WTC11 (cell line): ENCODE data around the gene KIF14. TPM values are rescaled to one million over a fixed set of nuclear protein-coding genes. Genes with fewer than 3 reads are reported as not detected.

Source experiments
- EMX1 ChIP-seq: fragments of 250-450 bp; sonication (Bioruptor Pico); IDR thresholded peaks from 2 replicates; pipeline ENCODE4 v1.8.0; 2021; ENCODE audit warnings: mild to moderate bottlenecking
- FOXJ3 ChIP-seq: sonication (generic); formaldehyde crosslinking; IDR thresholded peaks from 2 replicates; pipeline ENCODE4 v1.9.0; 2021; ENCODE audit warnings: missing genetic modification reagents, mild to moderate bottlenecking, borderline replicate concordance
- KAT7 ChIP-seq: sonication (generic); formaldehyde crosslinking; IDR thresholded peaks from 2 replicates; pipeline ENCODE4 v1.8.1; 2023; ENCODE audit warnings: missing genetic modification reagents, mild to moderate bottlenecking, borderline replicate concordance
- NFE2L1 ChIP-seq: sonication (generic); formaldehyde crosslinking; IDR thresholded peaks from 2 replicates; pipeline ENCODE4 v1.8.1; 2023; ENCODE audit warnings: missing genetic modification reagents
- RORB ChIP-seq: fragments of 250-450 bp; sonication (Bioruptor Pico); IDR thresholded peaks from 2 replicates; pipeline ENCODE4 v1.9.0; 2021; ENCODE audit warnings: mild to moderate bottlenecking
- SMAD3 ChIP-seq: sonication (generic); formaldehyde crosslinking; IDR thresholded peaks from 2 replicates; pipeline ENCODE4 v1.8.0; 2022; ENCODE audit warnings: missing genetic modification reagents, mild to moderate bottlenecking, borderline replicate concordance
- ZNF219 ChIP-seq: sonication (generic); formaldehyde crosslinking; IDR thresholded peaks from 2 replicates; pipeline ENCODE4 v1.8.0; 2023; ENCODE audit warnings: missing genetic modification reagents, mild to moderate bottlenecking, borderline replicate concordance
- ZNF317 ChIP-seq: sonication (generic); formaldehyde crosslinking; IDR thresholded peaks from 2 replicates; pipeline ENCODE4 v1.8.1; 2023; ENCODE audit warnings: low read depth, mild to moderate bottlenecking, moderate library complexity, missing genetic modification reagents, borderline replicate concordance
- total RNA-seq: library from RNA; stranded (reverse); gene quantifications from 3 replicates; pipeline ENCODE4 v1.2.3, GENCODE V29; 2021
- TF ChIP-seq, protein P1 (sequence below): fragments of 250-450 bp; sonication (Bioruptor Pico); conservative IDR thresholded peaks from 2 replicates; pipeline ENCODE4 v1.9.0; 2021; ENCODE audit warnings: mild to moderate bottlenecking
- TF ChIP-seq, protein P2 (sequence below): sonication (generic); formaldehyde crosslinking; IDR thresholded peaks from 2 replicates; pipeline ENCODE4 v1.8.1; 2022; ENCODE audit warnings: mild to moderate bottlenecking, missing genetic modification reagents, moderate library complexity, borderline replicate concordance
- TF ChIP-seq, protein P3 (sequence below): sonication (generic); formaldehyde crosslinking; IDR thresholded peaks from 2 replicates; pipeline ENCODE4 v1.8.1; 2023; ENCODE audit warnings: mild to moderate bottlenecking, moderate library complexity, missing genetic modification reagents
- TF ChIP-seq, protein P4 (sequence below): sonication (generic); formaldehyde crosslinking; IDR thresholded peaks from 2 replicates; pipeline ENCODE4 v1.8.0; 2022; ENCODE audit warnings: mild to moderate bottlenecking, missing genetic modification reagents
- TF ChIP-seq, protein P5 (sequence below): sonication (generic); formaldehyde crosslinking; IDR thresholded peaks from 2 replicates; pipeline ENCODE4 v1.8.1; 2022; ENCODE audit warnings: low read depth, missing genetic modification reagents, borderline replicate concordance
- TF ChIP-seq, protein P6 (sequence below): sonication (generic); formaldehyde crosslinking; IDR thresholded peaks from 2 replicates; pipeline ENCODE4 v1.8.1; 2023; ENCODE audit warnings: mild to moderate bottlenecking, missing genetic modification reagents
- TF ChIP-seq, protein P7 (sequence below): fragments of 250-450 bp; sonication (Bioruptor Pico); IDR thresholded peaks from 2 replicates; pipeline ENCODE4 v1.9.0; 2021; ENCODE audit warnings: mild to moderate bottlenecking
- TF ChIP-seq, protein P8 (sequence below): fragments of 200-600 bp; IDR thresholded peaks from 2 replicates; pipeline ENCODE4 v1.8.0; 2022; ENCODE audit warnings: antibody characterized with exemption
- TF ChIP-seq, protein P9 (sequence below): sonication (generic); formaldehyde crosslinking; IDR thresholded peaks from 2 replicates; pipeline ENCODE4 v1.8.0; 2022; ENCODE audit warnings: mild to moderate bottlenecking, missing genetic modification reagents
- TF ChIP-seq, protein P10 (sequence below): sonication (generic); formaldehyde crosslinking; conservative IDR thresholded peaks from 2 replicates; pipeline ENCODE4 v1.8.1; 2022; ENCODE audit warnings: mild to moderate bottlenecking, missing genetic modification reagents

KIF14 gene
- total RNA-seq, 1 experiment from 2014 or later: 24.4 TPM

DNA sequence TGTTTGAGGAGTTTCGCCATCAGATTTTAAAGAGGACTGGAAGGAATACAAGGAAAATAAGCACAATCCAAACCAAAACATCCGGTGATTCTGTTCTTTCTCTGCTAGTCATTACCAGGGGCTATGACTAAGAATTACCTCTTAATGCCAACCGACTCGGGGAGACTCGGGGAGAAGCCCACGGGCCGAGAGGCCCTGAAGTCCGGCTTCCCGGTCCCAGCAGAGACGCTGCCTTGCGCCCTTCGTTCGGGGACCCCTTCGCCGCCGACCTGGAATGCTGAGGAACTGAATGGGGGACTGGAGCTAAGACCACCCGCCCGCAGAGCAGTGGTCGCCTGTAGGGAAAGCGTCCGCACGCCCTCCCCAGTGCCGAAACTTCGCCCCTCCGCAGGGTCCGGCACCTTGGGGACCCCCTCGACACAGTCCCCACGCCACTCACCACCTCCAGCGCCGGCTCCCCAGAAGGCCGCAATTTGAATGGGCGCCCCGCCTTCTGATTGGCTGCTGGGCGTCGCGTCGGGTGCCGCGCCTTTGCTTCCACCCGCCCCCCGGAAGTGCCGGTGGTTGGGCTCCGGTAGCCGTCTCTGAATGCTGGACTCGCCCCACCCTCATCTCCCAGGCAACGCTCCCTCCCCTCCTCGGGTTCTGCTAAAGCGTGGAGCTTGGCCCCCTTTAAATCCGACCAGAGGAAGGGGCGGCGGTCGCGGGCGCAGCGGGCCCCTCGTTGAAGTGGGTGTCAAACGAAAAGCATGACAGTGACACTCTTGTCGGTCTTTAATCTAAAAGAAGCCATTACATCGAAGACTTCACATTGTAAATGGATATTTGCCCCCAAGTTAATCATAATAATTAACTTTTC lies at the start of gene KIF14 (continued):
- TF ChIP-seq NFE2L1 (peak; percentile 86; the same call in 1 of the 2 replicates), SMAD3 (CRISPR knock-in tag) (peak; percentile 95), ZNF317 (CRISPR knock-in tag) (no peak), KAT7 (CRISPR knock-in tag) (no peak), RORB (CRISPR knock-in tag) (no peak), EMX1 (CRISPR knock-in tag) (no peak), FOXJ3 (CRISPR knock-in tag) (no peak), ZNF219 (CRISPR knock-in tag) (no peak)
- TF ChIP-seq, protein P1, sequence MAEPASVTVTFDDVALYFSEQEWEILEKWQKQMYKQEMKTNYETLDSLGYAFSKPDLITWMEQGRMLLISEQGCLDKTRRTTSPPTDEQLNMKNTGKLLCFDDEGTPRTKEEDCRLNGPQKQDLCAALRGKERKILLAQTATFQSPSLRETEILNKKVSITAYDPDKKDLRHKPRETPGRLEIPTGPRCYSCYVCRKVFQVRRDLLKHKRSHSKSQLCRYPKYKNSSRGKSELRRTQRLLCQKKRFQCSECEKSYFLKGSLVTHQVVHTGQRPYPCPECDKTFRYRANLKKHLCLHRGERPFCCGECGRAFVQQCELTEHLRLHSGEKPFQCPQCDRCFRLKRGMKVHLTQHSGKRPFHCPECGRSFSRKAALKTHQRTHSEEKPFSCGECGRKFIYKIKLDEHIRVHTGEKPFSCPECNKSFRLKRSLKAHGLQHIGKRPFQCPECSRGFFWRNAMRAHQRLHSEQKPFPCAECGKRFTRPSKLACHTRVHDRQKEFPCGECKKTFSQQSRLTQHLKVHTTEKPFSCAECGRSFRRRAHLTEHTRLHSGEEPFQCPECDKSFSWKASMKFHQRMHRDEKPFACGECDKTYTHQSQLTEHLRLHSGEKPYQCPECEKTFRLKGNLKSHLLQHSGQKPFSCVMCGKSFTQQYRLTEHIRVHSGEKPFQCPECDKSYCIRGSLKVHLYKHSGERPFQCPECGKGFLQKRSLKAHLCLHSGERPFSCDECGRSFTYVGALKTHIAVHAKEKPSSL (CRISPR knock-in tag): no peak
- TF ChIP-seq, protein P2, sequence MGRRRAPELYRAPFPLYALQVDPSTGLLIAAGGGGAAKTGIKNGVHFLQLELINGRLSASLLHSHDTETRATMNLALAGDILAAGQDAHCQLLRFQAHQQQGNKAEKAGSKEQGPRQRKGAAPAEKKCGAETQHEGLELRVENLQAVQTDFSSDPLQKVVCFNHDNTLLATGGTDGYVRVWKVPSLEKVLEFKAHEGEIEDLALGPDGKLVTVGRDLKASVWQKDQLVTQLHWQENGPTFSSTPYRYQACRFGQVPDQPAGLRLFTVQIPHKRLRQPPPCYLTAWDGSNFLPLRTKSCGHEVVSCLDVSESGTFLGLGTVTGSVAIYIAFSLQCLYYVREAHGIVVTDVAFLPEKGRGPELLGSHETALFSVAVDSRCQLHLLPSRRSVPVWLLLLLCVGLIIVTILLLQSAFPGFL: no peak
- TF ChIP-seq, protein P3, sequence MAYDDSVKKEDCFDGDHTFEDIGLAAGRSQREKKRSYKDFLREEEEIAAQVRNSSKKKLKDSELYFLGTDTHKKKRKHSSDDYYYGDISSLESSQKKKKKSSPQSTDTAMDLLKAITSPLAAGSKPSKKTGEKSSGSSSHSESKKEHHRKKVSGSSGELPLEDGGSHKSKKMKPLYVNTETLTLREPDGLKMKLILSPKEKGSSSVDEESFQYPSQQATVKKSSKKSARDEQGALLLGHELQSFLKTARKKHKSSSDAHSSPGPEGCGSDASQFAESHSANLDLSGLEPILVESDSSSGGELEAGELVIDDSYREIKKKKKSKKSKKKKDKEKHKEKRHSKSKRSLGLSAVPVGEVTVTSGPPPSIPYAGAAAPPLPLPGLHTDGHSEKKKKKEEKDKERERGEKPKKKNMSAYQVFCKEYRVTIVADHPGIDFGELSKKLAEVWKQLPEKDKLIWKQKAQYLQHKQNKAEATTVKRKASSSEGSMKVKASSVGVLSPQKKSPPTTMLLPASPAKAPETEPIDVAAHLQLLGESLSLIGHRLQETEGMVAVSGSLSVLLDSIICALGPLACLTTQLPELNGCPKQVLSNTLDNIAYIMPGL (CRISPR knock-in tag): peak; percentile 46; the same call in 1 of the 2 replicates
- TF ChIP-seq, protein P4, sequence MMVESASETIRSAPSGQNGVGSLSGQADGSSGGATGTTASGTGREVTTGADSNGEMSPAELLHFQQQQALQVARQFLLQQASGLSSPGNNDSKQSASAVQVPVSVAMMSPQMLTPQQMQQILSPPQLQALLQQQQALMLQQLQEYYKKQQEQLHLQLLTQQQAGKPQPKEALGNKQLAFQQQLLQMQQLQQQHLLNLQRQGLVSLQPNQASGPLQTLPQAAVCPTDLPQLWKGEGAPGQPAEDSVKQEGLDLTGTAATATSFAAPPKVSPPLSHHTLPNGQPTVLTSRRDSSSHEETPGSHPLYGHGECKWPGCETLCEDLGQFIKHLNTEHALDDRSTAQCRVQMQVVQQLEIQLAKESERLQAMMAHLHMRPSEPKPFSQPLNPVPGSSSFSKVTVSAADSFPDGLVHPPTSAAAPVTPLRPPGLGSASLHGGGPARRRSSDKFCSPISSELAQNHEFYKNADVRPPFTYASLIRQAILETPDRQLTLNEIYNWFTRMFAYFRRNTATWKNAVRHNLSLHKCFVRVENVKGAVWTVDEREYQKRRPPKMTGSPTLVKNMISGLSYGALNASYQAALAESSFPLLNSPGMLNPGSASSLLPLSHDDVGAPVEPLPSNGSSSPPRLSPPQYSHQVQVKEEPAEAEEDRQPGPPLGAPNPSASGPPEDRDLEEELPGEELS (CRISPR knock-in tag): peak; percentile 76
- TF ChIP-seq, protein P5, sequence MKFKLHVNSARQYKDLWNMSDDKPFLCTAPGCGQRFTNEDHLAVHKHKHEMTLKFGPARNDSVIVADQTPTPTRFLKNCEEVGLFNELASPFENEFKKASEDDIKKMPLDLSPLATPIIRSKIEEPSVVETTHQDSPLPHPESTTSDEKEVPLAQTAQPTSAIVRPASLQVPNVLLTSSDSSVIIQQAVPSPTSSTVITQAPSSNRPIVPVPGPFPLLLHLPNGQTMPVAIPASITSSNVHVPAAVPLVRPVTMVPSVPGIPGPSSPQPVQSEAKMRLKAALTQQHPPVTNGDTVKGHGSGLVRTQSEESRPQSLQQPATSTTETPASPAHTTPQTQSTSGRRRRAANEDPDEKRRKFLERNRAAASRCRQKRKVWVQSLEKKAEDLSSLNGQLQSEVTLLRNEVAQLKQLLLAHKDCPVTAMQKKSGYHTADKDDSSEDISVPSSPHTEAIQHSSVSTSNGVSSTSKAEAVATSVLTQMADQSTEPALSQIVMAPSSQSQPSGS: no peak
- TF ChIP-seq, protein P6, sequence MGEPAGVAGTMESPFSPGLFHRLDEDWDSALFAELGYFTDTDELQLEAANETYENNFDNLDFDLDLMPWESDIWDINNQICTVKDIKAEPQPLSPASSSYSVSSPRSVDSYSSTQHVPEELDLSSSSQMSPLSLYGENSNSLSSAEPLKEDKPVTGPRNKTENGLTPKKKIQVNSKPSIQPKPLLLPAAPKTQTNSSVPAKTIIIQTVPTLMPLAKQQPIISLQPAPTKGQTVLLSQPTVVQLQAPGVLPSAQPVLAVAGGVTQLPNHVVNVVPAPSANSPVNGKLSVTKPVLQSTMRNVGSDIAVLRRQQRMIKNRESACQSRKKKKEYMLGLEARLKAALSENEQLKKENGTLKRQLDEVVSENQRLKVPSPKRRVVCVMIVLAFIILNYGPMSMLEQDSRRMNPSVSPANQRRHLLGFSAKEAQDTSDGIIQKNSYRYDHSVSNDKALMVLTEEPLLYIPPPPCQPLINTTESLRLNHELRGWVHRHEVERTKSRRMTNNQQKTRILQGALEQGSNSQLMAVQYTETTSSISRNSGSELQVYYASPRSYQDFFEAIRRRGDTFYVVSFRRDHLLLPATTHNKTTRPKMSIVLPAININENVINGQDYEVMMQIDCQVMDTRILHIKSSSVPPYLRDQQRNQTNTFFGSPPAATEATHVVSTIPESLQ (CRISPR knock-in tag): no peak
- TF ChIP-seq, protein P7, sequence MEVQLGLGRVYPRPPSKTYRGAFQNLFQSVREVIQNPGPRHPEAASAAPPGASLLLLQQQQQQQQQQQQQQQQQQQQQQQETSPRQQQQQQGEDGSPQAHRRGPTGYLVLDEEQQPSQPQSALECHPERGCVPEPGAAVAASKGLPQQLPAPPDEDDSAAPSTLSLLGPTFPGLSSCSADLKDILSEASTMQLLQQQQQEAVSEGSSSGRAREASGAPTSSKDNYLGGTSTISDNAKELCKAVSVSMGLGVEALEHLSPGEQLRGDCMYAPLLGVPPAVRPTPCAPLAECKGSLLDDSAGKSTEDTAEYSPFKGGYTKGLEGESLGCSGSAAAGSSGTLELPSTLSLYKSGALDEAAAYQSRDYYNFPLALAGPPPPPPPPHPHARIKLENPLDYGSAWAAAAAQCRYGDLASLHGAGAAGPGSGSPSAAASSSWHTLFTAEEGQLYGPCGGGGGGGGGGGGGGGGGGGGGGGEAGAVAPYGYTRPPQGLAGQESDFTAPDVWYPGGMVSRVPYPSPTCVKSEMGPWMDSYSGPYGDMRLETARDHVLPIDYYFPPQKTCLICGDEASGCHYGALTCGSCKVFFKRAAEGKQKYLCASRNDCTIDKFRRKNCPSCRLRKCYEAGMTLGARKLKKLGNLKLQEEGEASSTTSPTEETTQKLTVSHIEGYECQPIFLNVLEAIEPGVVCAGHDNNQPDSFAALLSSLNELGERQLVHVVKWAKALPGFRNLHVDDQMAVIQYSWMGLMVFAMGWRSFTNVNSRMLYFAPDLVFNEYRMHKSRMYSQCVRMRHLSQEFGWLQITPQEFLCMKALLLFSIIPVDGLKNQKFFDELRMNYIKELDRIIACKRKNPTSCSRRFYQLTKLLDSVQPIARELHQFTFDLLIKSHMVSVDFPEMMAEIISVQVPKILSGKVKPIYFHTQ (CRISPR knock-in tag): no peak
- TF ChIP-seq, protein P8, sequence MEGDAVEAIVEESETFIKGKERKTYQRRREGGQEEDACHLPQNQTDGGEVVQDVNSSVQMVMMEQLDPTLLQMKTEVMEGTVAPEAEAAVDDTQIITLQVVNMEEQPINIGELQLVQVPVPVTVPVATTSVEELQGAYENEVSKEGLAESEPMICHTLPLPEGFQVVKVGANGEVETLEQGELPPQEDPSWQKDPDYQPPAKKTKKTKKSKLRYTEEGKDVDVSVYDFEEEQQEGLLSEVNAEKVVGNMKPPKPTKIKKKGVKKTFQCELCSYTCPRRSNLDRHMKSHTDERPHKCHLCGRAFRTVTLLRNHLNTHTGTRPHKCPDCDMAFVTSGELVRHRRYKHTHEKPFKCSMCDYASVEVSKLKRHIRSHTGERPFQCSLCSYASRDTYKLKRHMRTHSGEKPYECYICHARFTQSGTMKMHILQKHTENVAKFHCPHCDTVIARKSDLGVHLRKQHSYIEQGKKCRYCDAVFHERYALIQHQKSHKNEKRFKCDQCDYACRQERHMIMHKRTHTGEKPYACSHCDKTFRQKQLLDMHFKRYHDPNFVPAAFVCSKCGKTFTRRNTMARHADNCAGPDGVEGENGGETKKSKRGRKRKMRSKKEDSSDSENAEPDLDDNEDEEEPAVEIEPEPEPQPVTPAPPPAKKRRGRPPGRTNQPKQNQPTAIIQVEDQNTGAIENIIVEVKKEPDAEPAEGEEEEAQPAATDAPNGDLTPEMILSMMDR: no peak
- TF ChIP-seq, protein P9, sequence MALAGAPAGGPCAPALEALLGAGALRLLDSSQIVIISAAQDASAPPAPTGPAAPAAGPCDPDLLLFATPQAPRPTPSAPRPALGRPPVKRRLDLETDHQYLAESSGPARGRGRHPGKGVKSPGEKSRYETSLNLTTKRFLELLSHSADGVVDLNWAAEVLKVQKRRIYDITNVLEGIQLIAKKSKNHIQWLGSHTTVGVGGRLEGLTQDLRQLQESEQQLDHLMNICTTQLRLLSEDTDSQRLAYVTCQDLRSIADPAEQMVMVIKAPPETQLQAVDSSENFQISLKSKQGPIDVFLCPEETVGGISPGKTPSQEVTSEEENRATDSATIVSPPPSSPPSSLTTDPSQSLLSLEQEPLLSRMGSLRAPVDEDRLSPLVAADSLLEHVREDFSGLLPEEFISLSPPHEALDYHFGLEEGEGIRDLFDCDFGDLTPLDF (CRISPR knock-in tag): 0 out of 2 replicates have a peak, but pooled peaks have one; percentile 57
- TF ChIP-seq, protein P10, sequence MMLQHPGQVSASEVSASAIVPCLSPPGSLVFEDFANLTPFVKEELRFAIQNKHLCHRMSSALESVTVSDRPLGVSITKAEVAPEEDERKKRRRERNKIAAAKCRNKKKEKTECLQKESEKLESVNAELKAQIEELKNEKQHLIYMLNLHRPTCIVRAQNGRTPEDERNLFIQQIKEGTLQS: no peak
